GM10847 (cell line): ENCODE data around the gene TAX1BP1.

Source experiments
- POLR2A ChIP-seq: IDR thresholded peaks from 2 replicates; pipeline ENCODE4 v1.6.1; 2011; ENCODE audit not compliant: insufficient read length; ENCODE audit errors: extremely low read depth

Gene TAX1BP1

GRCh38 chr7:27739909-27740448 is at the start of gene TAX1BP1:
TSS of gene TAX1BP1 (plus strand) at chr7:27740162. CDS start at chr7:27748525, 8,363 bp downstream.
- peak; percentile 85 for TF ChIP-seq POLR2A

- no peak for TF ChIP-seq POLR2A
These were observed 49.3 kb upstream of the TAX1BP1 start for GRCh38 chr7:27690649-27691048.

GRCh38 chr7:27693794-27694193 is 46.2 kb upstream of the TAX1BP1 start:
- no peak for TF ChIP-seq POLR2A

- no peak for TF ChIP-seq POLR2A
These were observed 44.9 kb upstream of the TAX1BP1 start for GRCh38 chr7:27695096-27695495.

GRCh38 chr7:27697861-27698430 is 42.0 kb upstream of the TAX1BP1 start:
- TF ChIP-seq POLR2A = no peak

- no peak for TF ChIP-seq POLR2A
These were observed 40.2 kb upstream of the TAX1BP1 start for GRCh38 chr7:27699751-27700150.

- no peak for TF ChIP-seq POLR2A
These were observed 39.5 kb upstream of the TAX1BP1 start for GRCh38 chr7:27700501-27700900.

- no peak for TF ChIP-seq POLR2A
These were observed 36.8 kb upstream of the TAX1BP1 start for GRCh38 chr7:27703181-27703580.

- no peak for TF ChIP-seq POLR2A
These were observed 35.4 kb upstream of the TAX1BP1 start for GRCh38 chr7:27704422-27705199.

GRCh38 chr7:27705200-27705594 is 34.8 kb upstream of the TAX1BP1 start:
- TF ChIP-seq POLR2A = no peak

GRCh38 chr7:27708485-27708884 is 31.5 kb upstream of the TAX1BP1 start:
- TF ChIP-seq POLR2A = no peak

- TF ChIP-seq POLR2A = no peak
These were observed 30.6 kb upstream of the TAX1BP1 start for GRCh38 chr7:27709137-27710075.

GRCh38 chr7:27712217-27712616 is 27.7 kb upstream of the TAX1BP1 start:
- TF ChIP-seq POLR2A = no peak

- TF ChIP-seq POLR2A = no peak
These were observed 25.0 kb upstream of the TAX1BP1 start for GRCh38 chr7:27714831-27715444.

GRCh38 chr7:27723085-27723484 is 16.9 kb upstream of the TAX1BP1 start:
- no peak for TF ChIP-seq POLR2A

GRCh38 chr7:27727058-27727457 is 12.9 kb upstream of the TAX1BP1 start:
- TF ChIP-seq POLR2A = no peak

- TF ChIP-seq POLR2A = no peak
These were observed 9.8 kb upstream of the TAX1BP1 start for GRCh38 chr7:27730112-27730511.
